ENCODE data around the gene PPP4R3B. TPM values are rescaled to one million over a fixed set of nuclear protein-coding genes. Genes with fewer than 3 reads are reported as not detected.
"Not testable (repeated sequence)": the region's sequence is repeated elsewhere in the genome, so short reads cannot be mapped to it uniquely, and the experiment has no call there.

PPP4R3B gene
- total RNA-seq, 1 experiment from 2014 or later: 40.8 TPM

DNA sequence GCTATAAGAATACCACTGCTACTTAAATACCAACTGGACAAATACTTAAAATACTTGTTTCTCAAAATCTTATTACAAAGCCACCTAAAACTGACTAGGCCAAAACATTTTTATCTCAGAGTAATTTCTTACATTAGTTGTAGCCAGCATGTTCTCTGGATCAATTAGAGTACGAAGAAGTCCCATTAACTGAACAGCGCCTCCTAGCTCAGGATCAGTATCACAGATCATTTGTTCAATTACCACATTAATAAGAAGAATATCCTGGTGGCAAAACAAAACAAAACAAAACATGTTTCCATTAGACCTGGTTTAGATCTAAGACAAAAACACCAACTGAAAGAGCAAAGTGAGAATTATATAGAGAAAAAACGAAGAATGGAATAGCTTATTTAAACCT, 36.0 kb downstream of the PPP4R3B start:
- ATAC-seq (peak; percentile 59), DNase-seq (ENCODE audit: low read depth, low spot score) (peak; percentile 21)
- Histone ChIP-seq H3K36me3 (ENCODE audit: control insufficient read depth in 1 of 2, insufficient read depth in 2 of 2, low read length in 2 of 2) (peaks cover 3 to 7% of the 10 kb centered on the region in 2 experiments; a peak in 2 of 4 replicates), H3K27me3 (ENCODE audit: insufficient read depth, low read length) (no peaks in the 10 kb centered on the region), H3K9me3 (ENCODE audit: control insufficient read depth in 1 of 2, insufficient read depth in 1 of 2, low read depth in 1 of 2, low read length in 2 of 2) (no peaks in the 10 kb centered on the region), H3K4me1 (ENCODE audit: control insufficient read depth in 1 of 2, insufficient read depth in 2 of 2, low read length in 2 of 2) (peaks cover 0 to 6% of the 10 kb centered on the region in 2 experiments; a peak in 2 of 4 replicates), H3K79me2 (ENCODE audit: insufficient read depth, low read length) (0 out of 2 replicates have a peak, but pooled peaks cover 2% of the 10 kb centered on the region), H3K9me2 (ENCODE audit: insufficient read depth) (no peaks in the 10 kb centered on the region), H3K4me2 (ENCODE audit: low read length) (no peak overlapping the region), H3K27ac (ENCODE audit: low read depth, low read length) (no peak overlapping the region), H3K4me3 (replicated peaks in 1 of 2; ENCODE audit: low read depth in 1 of 2, low read length in 2 of 2) (no peak overlapping the region), H2AFZ (ENCODE audit: low read depth, low read length, poor library complexity, severe bottlenecking) (no peak overlapping the region), H3K9ac (ENCODE audit: low read length) (no peak overlapping the region), H4K20me1 (ENCODE audit: insufficient read depth) (0 out of 2 replicates have a peak, but pooled peaks cover 5% of the 10 kb centered on the region)
- BruUV-seq (replicated peaks): no TSS peak
- TF ChIP-seq, protein P1, sequence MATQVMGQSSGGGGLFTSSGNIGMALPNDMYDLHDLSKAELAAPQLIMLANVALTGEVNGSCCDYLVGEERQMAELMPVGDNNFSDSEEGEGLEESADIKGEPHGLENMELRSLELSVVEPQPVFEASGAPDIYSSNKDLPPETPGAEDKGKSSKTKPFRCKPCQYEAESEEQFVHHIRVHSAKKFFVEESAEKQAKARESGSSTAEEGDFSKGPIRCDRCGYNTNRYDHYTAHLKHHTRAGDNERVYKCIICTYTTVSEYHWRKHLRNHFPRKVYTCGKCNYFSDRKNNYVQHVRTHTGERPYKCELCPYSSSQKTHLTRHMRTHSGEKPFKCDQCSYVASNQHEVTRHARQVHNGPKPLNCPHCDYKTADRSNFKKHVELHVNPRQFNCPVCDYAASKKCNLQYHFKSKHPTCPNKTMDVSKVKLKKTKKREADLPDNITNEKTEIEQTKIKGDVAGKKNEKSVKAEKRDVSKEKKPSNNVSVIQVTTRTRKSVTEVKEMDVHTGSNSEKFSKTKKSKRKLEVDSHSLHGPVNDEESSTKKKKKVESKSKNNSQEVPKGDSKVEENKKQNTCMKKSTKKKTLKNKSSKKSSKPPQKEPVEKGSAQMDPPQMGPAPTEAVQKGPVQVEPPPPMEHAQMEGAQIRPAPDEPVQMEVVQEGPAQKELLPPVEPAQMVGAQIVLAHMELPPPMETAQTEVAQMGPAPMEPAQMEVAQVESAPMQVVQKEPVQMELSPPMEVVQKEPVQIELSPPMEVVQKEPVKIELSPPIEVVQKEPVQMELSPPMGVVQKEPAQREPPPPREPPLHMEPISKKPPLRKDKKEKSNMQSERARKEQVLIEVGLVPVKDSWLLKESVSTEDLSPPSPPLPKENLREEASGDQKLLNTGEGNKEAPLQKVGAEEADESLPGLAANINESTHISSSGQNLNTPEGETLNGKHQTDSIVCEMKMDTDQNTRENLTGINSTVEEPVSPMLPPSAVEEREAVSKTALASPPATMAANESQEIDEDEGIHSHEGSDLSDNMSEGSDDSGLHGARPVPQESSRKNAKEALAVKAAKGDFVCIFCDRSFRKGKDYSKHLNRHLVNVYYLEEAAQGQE (IDR thresholded peaks at IDR 0.05; ENCODE audit: low read depth): no peak
- TF ChIP-seq POLR2A (IDR thresholded peaks at IDR 0.05; ENCODE audit: borderline replicate concordance, extremely low read depth, insufficient read depth, insufficient read length) (no peak), EZH2 (IDR thresholded peaks at IDR 0.05) (no peak), JUND (IDR thresholded peaks at IDR 0.05) (no peak), CBX3 (IDR thresholded peaks at IDR 0.05; ENCODE audit: low read depth) (no peak), SP1 (IDR thresholded peaks at IDR 0.05; ENCODE audit: low read depth) (no peak)
- TF ChIP-seq, protein P2, sequence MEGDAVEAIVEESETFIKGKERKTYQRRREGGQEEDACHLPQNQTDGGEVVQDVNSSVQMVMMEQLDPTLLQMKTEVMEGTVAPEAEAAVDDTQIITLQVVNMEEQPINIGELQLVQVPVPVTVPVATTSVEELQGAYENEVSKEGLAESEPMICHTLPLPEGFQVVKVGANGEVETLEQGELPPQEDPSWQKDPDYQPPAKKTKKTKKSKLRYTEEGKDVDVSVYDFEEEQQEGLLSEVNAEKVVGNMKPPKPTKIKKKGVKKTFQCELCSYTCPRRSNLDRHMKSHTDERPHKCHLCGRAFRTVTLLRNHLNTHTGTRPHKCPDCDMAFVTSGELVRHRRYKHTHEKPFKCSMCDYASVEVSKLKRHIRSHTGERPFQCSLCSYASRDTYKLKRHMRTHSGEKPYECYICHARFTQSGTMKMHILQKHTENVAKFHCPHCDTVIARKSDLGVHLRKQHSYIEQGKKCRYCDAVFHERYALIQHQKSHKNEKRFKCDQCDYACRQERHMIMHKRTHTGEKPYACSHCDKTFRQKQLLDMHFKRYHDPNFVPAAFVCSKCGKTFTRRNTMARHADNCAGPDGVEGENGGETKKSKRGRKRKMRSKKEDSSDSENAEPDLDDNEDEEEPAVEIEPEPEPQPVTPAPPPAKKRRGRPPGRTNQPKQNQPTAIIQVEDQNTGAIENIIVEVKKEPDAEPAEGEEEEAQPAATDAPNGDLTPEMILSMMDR (IDR thresholded peaks at IDR 0.05 in 2 of 3, conservative IDR thresholded peaks at IDR 0.05 in 1 of 3; ENCODE audit: borderline replicate concordance in 1 of 3, insufficient read depth in 1 of 3, low read depth in 2 of 3, low read length in 2 of 3): peak in 2 of 3 experiments; percentile 55 to 76; a peak in 4 of 6 replicates
- intact Hi-C loops (cut with micrococcal nuclease): no loop called here
- RAD21 ChIA-PET (ENCODE audit: low non-redundant PET in 1 of 2, low total read pairs in 2 of 2, uncharacterized antibody in 2 of 2, unreplicated experiment in 2 of 2): no interaction called here
- POLR2A ChIA-PET: no interaction called here
- CTCF ChIA-PET: interaction anchor here (1.0 to 1.4 kb wide), 3 partner anchors 9 to 13 kb away, joined by 3 to 10 read pairs (median 6); no protein-coding TSS in a partner anchor

DNA sequence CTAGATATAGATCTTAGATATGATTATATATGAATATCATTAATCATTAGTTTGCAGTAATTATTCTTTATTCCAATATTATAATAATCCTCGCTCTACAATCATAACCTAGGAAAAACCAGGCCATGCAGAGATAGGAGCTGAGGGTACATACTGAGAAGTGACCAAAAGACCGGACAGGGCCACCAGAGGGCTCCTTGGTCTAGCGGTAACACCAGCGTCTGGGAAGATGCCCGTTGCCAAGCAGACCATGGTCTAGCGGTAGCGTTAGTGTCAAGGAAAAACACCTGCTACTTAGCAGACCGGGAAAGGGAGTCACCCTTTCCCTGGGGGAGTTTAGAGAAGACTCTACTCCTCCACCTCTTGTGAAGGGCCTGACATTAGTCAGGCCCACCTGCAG, 48.4 kb downstream of the PPP4R3B start:
- ChIA-PET RAD21 (ENCODE audit: low non-redundant PET in 1 of 2, low total read pairs in 2 of 2, uncharacterized antibody in 2 of 2, unreplicated experiment in 2 of 2) (interaction anchor here in 1 of 2 experiments (1.2 kb wide), 1 partner anchor 12 kb away, joined by 3 read pairs; no protein-coding TSS in a partner anchor), CTCF (interaction anchor here (1.3 kb wide), 1 partner anchor 12 kb away, joined by 6 read pairs; no protein-coding TSS in a partner anchor)
- H3K4me1 ChIP-seq (ENCODE audit: control insufficient read depth in 1 of 2, insufficient read depth in 2 of 2, low read length in 2 of 2); POLR2A ChIA-PET; H3K9me3 ChIP-seq (ENCODE audit: control insufficient read depth in 1 of 2, insufficient read depth in 1 of 2, low read depth in 1 of 2, low read length in 2 of 2); H3K79me2 ChIP-seq (ENCODE audit: insufficient read depth, low read length); DNase-seq (ENCODE audit: low read depth, low spot score); H3K4me2 ChIP-seq (ENCODE audit: low read length); H3K9ac ChIP-seq (ENCODE audit: low read length); H4K20me1 ChIP-seq (ENCODE audit: insufficient read depth); H3K36me3 ChIP-seq (ENCODE audit: control insufficient read depth in 1 of 2, insufficient read depth in 2 of 2, low read length in 2 of 2); ATAC-seq; H3K27ac ChIP-seq (ENCODE audit: low read depth, low read length); H3K27me3 ChIP-seq (ENCODE audit: insufficient read depth, low read length); H3K4me3 ChIP-seq (replicated peaks in 1 of 2; ENCODE audit: low read depth in 1 of 2, low read length in 2 of 2); H2AFZ ChIP-seq (ENCODE audit: low read depth, low read length, poor library complexity, severe bottlenecking); intact Hi-C loops (cut with micrococcal nuclease); BruUV-seq (replicated peaks); H3K9me2 ChIP-seq (ENCODE audit: insufficient read depth): not testable (repeated sequence)

Data from HCT116 (cell line).